Skeletal muscle satellite cell (primary cell): ENCODE results near the gene INSM1.
A peak's percentile ranks its signal among the peaks of the same experiment; 100 is the strongest.

Experiments used
- H3K27me3 ChIP-seq: 2 replicates; pipeline ENCODE4 v1.7.0; 2013; ENCODE audit warnings: low read length; ENCODE audit not compliant: control insufficient read depth, insufficient read depth
- H3K36me3 ChIP-seq: 2 replicates; pipeline ENCODE4 v1.7.0; 2013; ENCODE audit warnings: mild to moderate bottlenecking, control low read depth, low read length; ENCODE audit not compliant: insufficient read depth
- H3K4me1 ChIP-seq: 2 replicates; pipeline ENCODE4 v1.7.0; 2013; ENCODE audit warnings: low read length; ENCODE audit not compliant: control insufficient read depth, insufficient read depth
- H3K4me2 ChIP-seq: 2 replicates; pipeline ENCODE4 v1.7.0; 2013; ENCODE audit warnings: mild to moderate bottlenecking, low read length
- H3K4me3 ChIP-seq: 2 replicates; pipeline ENCODE4 v1.7.0; 2013; ENCODE audit warnings: low read length
- H3K9ac ChIP-seq: 2 replicates; pipeline ENCODE4 v1.7.0; 2013; ENCODE audit warnings: mild to moderate bottlenecking, low read depth, low read length, moderate library complexity
- H3K9me3 ChIP-seq: replicated peaks from 2 replicates; pipeline ENCODE4 v1.7.0; 2013; ENCODE audit warnings: mild to moderate bottlenecking, control low read depth, low read length

INSM1 gene

DNA sequence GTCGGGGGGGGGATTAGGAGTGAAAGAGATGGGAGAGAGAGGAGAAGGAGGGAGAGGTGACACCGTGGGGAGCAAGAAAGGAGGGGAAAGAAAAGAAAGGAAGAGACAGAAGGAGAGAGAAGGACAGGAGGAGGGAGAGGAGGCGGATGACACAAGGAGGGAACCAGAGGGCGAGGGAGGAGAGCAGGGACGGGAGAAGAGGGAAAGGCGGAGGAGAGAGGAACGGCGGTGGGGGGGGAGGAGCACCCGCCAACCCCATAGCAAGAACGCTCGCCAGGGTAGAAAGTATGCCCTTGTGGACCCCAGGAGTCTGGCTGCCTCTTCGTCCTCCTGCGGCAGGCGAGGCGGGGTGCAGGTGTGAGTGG lies 4.5 kb upstream of the INSM1 start:
- Histone ChIP-seq H3K4me2 (no peak overlapping the region), H3K9ac (no peak overlapping the region), H3K9me3 (no peaks in the 10 kb centered on the region), H3K4me3 (no peak overlapping the region), H3K36me3 (no peaks in the 10 kb centered on the region), H3K27me3 (peaks cover 69% of the 10 kb centered on the region), H3K4me1 (no peaks in the 10 kb centered on the region)

DNA sequence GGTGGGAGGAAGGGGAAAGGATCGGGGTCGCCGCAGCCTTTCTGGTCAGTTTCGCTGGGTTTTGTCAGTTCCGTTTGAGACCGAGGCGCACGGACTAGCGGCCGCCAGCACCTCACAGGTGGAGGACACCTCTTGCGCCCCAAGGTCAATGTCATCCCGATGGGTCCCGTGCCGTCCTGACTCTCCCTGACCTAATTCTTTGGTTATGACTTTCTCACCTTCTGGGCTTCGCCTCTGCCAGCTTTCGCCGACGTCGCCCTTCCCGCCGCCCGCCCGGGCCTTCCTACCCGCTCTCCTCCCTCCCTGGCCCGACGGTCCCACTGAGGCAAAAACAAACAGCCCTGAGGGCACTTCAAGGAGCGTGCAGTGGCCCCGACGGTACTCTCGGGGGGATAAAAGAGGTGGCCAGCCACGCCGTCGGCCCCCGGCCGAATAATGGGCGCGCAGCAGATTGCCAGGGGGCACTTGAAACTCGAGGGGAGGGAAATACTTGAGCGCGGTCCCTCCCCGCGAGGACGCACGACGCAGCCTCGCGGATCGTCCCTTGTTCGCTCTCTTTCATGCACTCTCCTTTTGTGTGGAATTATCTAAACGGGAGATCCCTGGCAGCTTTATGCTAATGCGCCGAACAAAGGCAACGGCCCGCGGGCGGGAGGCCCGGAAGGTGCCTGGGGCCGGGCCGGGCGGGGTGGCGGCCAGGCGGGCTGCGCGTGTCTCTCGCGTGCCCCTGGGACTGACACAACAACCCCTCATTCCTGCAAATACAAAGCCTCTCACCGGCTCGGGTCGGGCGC lies 3.9 kb upstream of the INSM1 start:
- no peak overlapping the region for H3K9ac ChIP-seq
- H3K4me2 ChIP-seq = no peak overlapping the region
- H3K9me3 ChIP-seq = no peaks in the 10 kb centered on the region
- H3K36me3 ChIP-seq = no peaks in the 10 kb centered on the region
- H3K27me3 ChIP-seq = peaks cover 69% of the 10 kb centered on the region
- no peak overlapping the region for H3K4me3 ChIP-seq
- no peaks in the 10 kb centered on the region for H3K4me1 ChIP-seq

DNA sequence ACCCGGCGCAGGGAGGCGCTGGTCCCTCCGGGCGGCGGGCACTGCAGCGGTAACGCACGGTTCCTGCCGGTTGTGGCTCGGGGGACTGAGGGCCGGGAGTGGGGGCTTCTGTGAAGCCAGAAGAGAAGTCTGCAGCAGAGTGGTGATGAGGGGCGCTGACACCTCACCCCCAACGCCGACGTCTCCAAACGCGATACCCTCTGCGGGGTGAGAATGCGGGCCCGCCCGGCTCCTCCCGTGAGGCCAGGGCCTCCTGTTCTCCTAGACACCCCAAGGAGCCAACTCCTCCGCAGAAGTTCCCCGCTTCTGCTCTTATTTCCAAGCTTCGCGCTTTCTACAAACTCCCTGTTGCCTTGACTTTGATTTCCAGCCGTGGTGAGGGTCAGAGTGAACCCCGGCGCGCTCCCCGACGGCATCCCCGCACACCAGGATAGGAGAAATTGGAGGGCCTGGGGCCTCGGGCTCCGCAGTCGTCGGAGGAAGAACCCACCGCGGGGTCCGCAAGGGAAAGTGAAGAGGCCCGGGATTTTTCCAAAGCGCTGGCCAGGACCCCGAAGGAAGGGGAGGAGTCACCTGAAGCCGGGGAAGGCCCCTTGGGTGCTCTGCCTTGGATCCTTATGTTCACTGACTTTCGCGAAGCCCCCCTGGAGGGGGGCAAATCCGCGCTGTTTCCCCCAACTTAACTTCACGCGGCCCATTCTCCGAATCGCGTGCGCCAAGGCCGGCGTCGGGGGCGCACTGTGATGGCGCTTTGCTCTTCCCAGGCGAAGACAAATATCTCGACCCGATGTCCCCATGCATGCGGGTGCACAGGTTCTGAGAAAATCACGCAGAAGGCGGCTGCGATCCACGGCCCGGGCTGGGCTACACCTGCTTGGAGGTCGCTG lies 3.1 kb upstream of the INSM1 start:
- Histone ChIP-seq H3K4me1 (no peaks in the 10 kb centered on the region), H3K4me3 (no peak overlapping the region), H3K36me3 (no peaks in the 10 kb centered on the region), H3K9me3 (no peaks in the 10 kb centered on the region), H3K4me2 (no peak overlapping the region), H3K27me3 (peaks cover 75% of the 10 kb centered on the region), H3K9ac (no peak overlapping the region)

DNA sequence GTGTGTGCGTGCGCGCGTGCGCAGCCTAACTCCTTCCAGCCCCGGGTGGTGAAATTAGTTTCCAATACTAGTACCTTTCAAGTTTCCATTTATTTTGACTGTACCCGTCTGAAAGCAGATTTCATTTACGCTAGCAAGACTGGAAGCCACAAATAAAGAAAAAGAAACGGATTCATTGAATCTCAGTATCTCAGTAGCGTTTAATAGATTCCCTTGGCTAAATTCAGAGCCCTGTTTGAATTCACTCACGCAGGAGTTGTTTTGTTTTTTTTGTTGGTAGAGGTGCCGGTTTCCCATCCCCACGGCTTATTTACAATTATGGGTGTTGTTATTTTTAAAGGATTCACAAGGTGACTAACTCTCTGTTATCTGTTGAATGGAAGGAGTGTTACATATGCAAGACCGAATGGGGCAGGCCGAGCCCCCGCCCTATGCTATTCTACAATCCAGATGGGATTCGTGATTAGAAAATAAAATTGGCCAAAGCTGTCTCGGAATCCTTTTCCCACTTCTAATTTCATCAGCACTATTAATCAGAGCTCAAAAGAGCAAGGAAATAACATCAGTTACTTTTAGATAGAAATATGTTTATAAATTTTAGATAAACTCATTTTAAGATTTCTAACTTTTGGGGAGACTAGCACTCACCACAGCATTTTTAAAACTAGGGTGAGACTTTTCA lies 2.3 kb upstream of the INSM1 start:
- no peaks in the 10 kb centered on the region for H3K36me3 ChIP-seq
- H3K4me3 ChIP-seq = no peak overlapping the region
- peaks cover 79% of the 10 kb centered on the region for H3K27me3 ChIP-seq
- no peak overlapping the region for H3K9ac ChIP-seq
- H3K4me2 ChIP-seq = no peak overlapping the region
- no peaks in the 10 kb centered on the region for H3K9me3 ChIP-seq
- H3K4me1 ChIP-seq = no peaks in the 10 kb centered on the region

GRCh38 chr20:20366551-20366875 lies 1.4 kb upstream of the INSM1 start:
- H3K9me3 ChIP-seq = no peaks in the 10 kb centered on the region
- H3K27me3 ChIP-seq = peaks cover 79% of the 10 kb centered on the region
- H3K4me1 ChIP-seq = no peaks in the 10 kb centered on the region

GRCh38 chr20:20366876-20367574 lies 879 bp upstream of the INSM1 start:
- Histone ChIP-seq H3K9me3 (no peaks in the 10 kb centered on the region), H3K36me3 (no peaks in the 10 kb centered on the region), H3K4me2 (no peak overlapping the region)

More at GRCh38 chr20:20366551-20366875, 1.4 kb upstream of the INSM1 start:
- Histone ChIP-seq H3K36me3 (no peaks in the 10 kb centered on the region), H3K4me3 (no peak overlapping the region), H3K9ac (no peak overlapping the region), H3K4me2 (no peak overlapping the region)

DNA sequence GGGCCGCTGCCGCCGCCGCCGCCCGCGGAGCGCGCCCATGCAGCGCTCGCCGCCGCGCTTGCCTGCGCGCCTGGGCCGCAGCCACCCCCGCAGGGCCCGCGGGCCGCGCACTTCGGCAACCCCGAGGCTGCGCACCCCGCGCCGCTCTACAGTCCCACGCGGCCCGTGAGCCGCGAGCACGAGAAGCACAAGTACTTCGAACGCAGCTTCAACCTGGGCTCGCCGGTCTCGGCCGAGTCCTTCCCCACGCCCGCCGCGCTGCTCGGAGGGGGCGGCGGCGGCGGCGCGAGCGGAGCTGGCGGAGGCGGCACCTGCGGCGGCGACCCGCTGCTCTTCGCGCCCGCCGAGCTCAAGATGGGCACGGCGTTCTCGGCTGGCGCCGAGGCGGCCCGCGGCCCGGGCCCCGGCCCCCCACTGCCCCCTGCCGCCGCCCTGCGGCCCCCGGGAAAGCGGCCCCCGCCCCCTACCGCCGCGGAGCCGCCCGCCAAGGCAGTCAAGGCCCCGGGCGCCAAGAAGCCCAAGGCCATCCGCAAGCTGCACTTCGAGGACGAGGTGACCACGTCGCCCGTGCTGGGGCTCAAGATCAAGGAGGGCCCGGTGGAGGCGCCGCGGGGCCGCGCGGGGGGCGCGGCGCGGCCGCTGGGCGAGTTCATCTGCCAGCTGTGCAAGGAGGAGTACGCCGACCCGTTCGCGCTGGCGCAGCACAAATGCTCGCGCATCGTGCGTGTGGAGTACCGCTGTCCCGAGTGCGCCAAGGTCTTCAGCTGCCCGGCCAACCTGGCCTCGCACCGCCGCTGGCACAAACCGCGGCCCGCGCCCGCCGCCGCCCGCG lies 730 bp downstream of the INSM1 start:
- Histone ChIP-seq H3K4me2 (peak overlapping the region; percentile 71), H3K9me3 (no peaks in the 10 kb centered on the region), H3K4me1 (peaks cover 7% of the 10 kb centered on the region), H3K27me3 (peaks cover 82% of the 10 kb centered on the region), H3K9ac (no peak overlapping the region), H3K36me3 (no peaks in the 10 kb centered on the region), H3K4me3 (no peak overlapping the region)

More at GRCh38 chr20:20366876-20367574, 879 bp upstream of the INSM1 start:
- Histone ChIP-seq H3K4me1 (no peaks in the 10 kb centered on the region), H3K27me3 (peaks cover 79% of the 10 kb centered on the region), H3K9ac (no peak overlapping the region), H3K4me3 (no peak overlapping the region)

DNA sequence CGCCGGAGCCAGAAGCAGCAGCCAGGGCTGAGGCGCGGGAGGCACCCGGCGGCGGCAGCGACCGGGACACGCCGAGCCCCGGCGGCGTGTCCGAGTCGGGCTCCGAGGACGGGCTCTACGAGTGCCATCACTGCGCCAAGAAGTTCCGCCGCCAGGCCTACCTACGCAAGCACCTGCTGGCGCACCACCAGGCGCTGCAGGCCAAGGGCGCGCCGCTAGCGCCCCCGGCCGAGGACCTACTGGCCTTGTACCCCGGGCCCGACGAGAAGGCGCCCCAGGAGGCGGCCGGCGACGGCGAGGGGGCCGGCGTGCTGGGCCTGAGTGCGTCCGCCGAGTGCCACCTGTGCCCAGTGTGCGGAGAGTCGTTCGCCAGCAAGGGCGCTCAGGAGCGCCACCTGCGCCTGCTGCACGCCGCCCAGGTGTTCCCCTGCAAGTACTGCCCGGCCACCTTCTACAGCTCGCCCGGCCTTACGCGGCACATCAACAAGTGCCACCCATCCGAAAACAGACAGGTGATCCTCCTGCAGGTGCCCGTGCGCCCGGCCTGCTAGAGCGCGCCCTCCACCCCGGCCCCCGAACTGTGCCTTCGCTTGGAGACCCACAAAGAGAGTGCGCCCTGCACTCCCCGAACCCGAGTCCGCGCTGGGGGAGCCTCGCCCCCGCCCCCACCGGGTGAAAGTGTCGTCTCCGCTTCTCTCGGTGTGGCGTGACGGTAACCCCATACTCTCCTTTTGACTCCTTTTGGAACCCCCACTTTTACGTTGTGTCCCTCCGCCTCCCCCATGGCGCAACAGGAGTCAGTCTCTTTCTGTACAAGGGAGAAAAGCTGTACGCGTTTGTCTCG lies 1.6 kb downstream of the INSM1 start:
- H3K4me3 ChIP-seq = no peak overlapping the region
- peaks cover 81% of the 10 kb centered on the region for H3K27me3 ChIP-seq
- no peaks in the 10 kb centered on the region for H3K9me3 ChIP-seq
- H3K4me1 ChIP-seq = peaks cover 7% of the 10 kb centered on the region
- H3K9ac ChIP-seq = no peak overlapping the region
- H3K36me3 ChIP-seq = no peaks in the 10 kb centered on the region
- H3K4me2 ChIP-seq = peak overlapping the region; percentile 61

GRCh38 chr20:20370094-20370575 lies 2.2 kb downstream of the INSM1 start:
- Histone ChIP-seq H3K9me3 (no peaks in the 10 kb centered on the region), H3K4me3 (no peak overlapping the region), H3K4me1 (peaks cover 7% of the 10 kb centered on the region), H3K9ac (no peak overlapping the region), H3K36me3 (no peaks in the 10 kb centered on the region), H3K4me2 (no peak overlapping the region), H3K27me3 (peaks cover 81% of the 10 kb centered on the region)

- Histone ChIP-seq H3K36me3 (no peaks in the 10 kb centered on the region), H3K4me3 (no peak overlapping the region), H3K27me3 (peaks cover 81% of the 10 kb centered on the region)
These were observed 3.2 kb downstream of the INSM1 start for GRCh38 chr20:20371083-20371482.

More at GRCh38 chr20:20371083-20371482, 3.2 kb downstream of the INSM1 start:
- no peak overlapping the region for H3K9ac ChIP-seq
- H3K9me3 ChIP-seq = no peaks in the 10 kb centered on the region
- no peak overlapping the region for H3K4me2 ChIP-seq
- H3K4me1 ChIP-seq = peaks cover 7% of the 10 kb centered on the region
